Epithelial cell of proximal tubule (primary cell): ENCODE data around the gene TJAP1. TPM values are rescaled to one million over a fixed set of nuclear protein-coding genes. Genes with fewer than 3 reads are reported as not detected.

Source experiments
- DNase-seq: peaks from one replicate; pipeline ENCODE4 v3.0.0-alpha.2; 2011; ENCODE audit warnings: low read depth
- H3K4me3 ChIP-seq: 2 replicates; pipeline ENCODE4 v1.5.1; 2011; ENCODE audit warnings: low read depth, mild to moderate bottlenecking, low read length
- total RNA-seq: library from RNA; depleted of rRNA; stranded (reverse); fragments of >200 nt; gene quantifications from 2 replicates; pipeline ENCODE4 v1.2.3, GENCODE V29; 2015
- TF ChIP-seq, protein P1 (sequence below): conservative IDR thresholded peaks from 2 replicates; pipeline ENCODE4 v1.5.1; 2012; ENCODE audit warnings: low read depth, mild to moderate bottlenecking, low read length

Gene TJAP1
- total RNA-seq, 1 donor from 2014 or later, result 17.8 TPM

DNA sequence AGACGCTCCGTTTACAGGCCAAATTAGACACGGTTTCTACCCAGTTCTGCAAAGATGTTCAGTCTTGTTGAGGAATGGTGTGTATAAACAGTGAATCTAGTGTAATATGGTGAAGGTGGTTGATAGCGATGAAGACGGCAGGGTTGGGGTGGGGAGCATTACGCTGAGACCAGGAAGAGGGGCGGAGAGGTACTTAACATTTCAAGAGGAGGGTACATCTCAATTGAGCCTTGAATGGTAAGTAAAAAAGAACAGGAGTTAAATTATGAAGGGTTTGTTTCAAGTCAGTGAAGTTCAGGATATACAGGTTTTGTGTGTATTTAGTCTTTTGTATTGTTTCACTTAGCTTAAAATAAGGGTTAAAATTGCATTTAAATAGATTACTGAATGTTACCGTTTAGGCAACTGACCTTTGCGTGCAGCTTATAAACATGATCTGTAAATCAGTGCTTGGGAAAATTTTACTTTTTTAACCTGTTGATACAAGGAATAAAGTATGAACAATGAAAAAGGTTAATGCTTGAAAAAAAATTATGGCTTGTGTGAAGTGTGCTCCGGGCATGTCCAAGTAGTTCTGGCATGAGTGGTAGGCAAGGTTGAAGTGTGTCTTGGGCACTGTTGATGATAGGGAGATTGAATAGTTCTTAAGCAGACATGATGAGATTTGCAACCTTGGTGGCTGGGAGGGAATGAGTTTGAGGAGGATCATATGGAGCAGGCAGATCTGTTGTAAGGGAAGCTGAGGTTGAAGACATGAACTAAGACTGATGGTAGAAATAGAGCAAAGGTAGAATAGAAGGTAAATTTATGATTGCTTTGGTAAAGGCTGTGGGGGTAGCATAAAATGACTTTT lies 40.4 kb downstream of the TJAP1 start:
- TF ChIP-seq, protein P1, sequence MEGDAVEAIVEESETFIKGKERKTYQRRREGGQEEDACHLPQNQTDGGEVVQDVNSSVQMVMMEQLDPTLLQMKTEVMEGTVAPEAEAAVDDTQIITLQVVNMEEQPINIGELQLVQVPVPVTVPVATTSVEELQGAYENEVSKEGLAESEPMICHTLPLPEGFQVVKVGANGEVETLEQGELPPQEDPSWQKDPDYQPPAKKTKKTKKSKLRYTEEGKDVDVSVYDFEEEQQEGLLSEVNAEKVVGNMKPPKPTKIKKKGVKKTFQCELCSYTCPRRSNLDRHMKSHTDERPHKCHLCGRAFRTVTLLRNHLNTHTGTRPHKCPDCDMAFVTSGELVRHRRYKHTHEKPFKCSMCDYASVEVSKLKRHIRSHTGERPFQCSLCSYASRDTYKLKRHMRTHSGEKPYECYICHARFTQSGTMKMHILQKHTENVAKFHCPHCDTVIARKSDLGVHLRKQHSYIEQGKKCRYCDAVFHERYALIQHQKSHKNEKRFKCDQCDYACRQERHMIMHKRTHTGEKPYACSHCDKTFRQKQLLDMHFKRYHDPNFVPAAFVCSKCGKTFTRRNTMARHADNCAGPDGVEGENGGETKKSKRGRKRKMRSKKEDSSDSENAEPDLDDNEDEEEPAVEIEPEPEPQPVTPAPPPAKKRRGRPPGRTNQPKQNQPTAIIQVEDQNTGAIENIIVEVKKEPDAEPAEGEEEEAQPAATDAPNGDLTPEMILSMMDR, result no peak
- DNase-seq, result no peak

DNA sequence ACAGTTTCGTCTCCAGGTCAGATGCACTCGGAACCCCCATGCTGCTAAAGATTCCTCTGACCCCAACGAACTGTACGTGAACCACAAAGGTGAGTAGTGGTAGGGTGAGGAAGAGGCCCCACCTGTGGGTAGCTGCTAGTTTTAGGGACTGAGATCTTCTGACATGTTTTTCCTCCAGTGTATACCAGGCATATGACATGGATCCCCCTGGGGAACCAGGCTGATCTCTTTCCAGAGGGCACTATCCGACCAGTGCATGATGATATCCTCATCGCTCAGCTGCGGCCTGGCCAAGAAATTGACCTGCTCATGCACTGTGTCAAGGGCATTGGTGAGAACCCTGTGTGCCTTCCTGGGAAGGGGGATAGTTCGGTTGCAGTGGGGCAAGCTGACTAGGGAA lies 42.7 kb downstream of the TJAP1 start:
- no peak for DNase-seq
- TF ChIP-seq, protein P1, result no peak
- H3K4me3 ChIP-seq, result no peak overlapping the region

More for the DNA sequence above, 40.4 kb downstream of the TJAP1 start:
- H3K4me3 ChIP-seq, result peak overlapping the region; percentile 82

DNA sequence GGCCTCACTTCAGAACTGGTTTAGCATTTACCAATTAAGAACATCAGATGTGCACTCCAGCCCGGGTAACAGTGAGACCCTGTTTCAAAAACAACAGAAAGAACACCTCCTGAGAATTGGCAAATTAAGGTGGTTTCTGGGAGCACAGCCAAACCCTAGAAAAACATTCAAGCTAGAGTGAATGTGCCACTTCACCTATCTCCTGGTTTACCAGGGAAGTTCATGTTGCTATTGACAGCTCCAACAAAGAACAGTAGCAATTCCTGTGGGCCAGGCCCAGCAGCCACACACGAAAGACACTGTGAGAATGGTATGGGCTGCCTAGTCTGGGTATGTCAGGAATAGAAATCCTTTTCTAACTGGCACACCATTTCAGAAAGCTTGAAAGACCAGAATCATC lies 44.5 kb downstream of the TJAP1 start:
- DNase-seq, result no peak
- H3K4me3 ChIP-seq, result no peak overlapping the region
- TF ChIP-seq, protein P1, result no peak

DNA sequence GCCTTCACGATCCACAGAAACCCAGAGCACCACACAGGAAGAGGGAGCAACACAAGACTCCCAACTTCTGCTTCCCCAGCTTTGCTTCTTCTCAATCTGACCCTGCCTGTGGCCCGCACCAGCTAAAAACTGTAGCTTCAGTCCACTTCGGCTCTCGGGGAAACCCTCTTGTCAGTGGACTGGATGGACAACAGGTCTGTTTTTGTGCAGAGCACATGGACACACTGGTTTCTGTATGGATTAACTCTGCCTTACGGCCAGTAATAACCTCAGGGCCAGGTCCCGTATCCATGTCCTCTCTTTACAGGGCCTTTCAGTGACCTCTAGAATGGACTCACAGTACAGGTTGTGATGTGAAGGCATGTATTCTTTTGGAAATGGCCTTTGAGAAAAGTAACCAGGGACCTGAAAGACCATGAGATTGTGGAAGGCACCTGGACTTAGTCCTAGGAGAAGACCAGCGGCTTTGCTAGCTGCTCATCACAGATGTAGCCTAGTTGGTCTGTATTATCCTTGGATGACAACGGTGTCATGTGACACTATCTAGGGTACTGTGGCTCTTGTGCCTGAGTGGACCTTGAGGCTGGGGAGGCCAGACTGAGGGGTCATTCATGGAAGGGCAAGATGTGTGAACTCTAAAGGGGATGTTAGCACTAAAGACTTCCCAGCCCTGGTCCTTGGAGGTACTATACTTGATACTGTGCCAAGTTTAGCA lies 45.3 kb downstream of the TJAP1 start:
- DNase-seq, result no peak
- no peak overlapping the region for H3K4me3 ChIP-seq
- TF ChIP-seq, protein P1, result no peak

GRCh38 chr6:43523284-43523683 lies 45.9 kb downstream of the TJAP1 start:
- H3K4me3 ChIP-seq, result no peak overlapping the region
- TF ChIP-seq, protein P1, result no peak
- DNase-seq, result no peak

GRCh38 chr6:43524483-43524961 lies 47.2 kb downstream of the TJAP1 start:
- H3K4me3 ChIP-seq, result no peak overlapping the region
- DNase-seq, result no peak
- TF ChIP-seq, protein P1, result no peak
